PFSK-1 (cell line): Measurements from ENCODE around the gene GSS.

Source experiments
- FOXP2 ChIP-seq: optimal IDR thresholded peaks from 2 replicates; pipeline ENCODE3; 2011; ENCODE audit warnings: borderline replicate concordance, control low read depth, inconsistent platforms; ENCODE audit not compliant: insufficient read depth; ENCODE audit errors: extremely low read length, extremely low read depth
- POLR2AphosphoS5 ChIP-seq: IDR thresholded peaks from 2 replicates; pipeline ENCODE4 v1.6.1; 2012; ENCODE audit warnings: low read depth, mild to moderate bottlenecking, control low read depth, low read length, moderate library complexity
- REST ChIP-seq, 2 experiments: IDR thresholded peaks; 2 replicates each; pipeline versions ENCODE4 v1.6.1 to v1.8.0; 2011 to 2012; ENCODE audit warnings: low read depth in 2 of 2, low read length in 2 of 2, control low read depth in 1 of 2, inconsistent platforms in 1 of 2, mild to moderate bottlenecking in 1 of 2, moderate library complexity in 1 of 2; ENCODE audit not compliant: insufficient read depth in 1 of 2
- SIN3A ChIP-seq: IDR thresholded peaks from 2 replicates; pipeline ENCODE4 v1.6.1; 2012; ENCODE audit warnings: mild to moderate bottlenecking, low read length, moderate library complexity, borderline replicate concordance; ENCODE audit not compliant: insufficient read depth
- TAF1 ChIP-seq: IDR thresholded peaks from 2 replicates; pipeline ENCODE4 v1.6.1; 2012; ENCODE audit warnings: low read length, control low read depth, borderline replicate concordance; ENCODE audit not compliant: insufficient read depth

GSS gene

GRCh38 chr20:34941226-34941625 is 14.4 kb downstream of the GSS start:
- no peak for TF ChIP-seq SIN3A

- TF ChIP-seq FOXP2: no peak
- no peak for TF ChIP-seq TAF1
- TF ChIP-seq SIN3A: no peak
- no peak for TF ChIP-seq POLR2AphosphoS5
- TF ChIP-seq REST (IDR thresholded peaks at IDR 0.05; ENCODE audit: insufficient read depth in 1 of 2, low read depth in 2 of 2, low read length in 2 of 2): no peak
These were observed 15.5 kb downstream of the GSS start for GRCh38 chr20:34940081-34940481.

- TF ChIP-seq SIN3A (no peak), POLR2AphosphoS5 (no peak), REST (IDR thresholded peaks at IDR 0.05; ENCODE audit: insufficient read depth in 1 of 2, low read depth in 2 of 2, low read length in 2 of 2) (no peak), TAF1 (no peak), FOXP2 (no peak)
These were observed 17.0 kb downstream of the GSS start for GRCh38 chr20:34938466-34939163.

GRCh38 chr20:34931771-34932170 is 23.8 kb downstream of the GSS start:
- TF ChIP-seq SIN3A (no peak), FOXP2 (no peak), TAF1 (no peak), REST (IDR thresholded peaks at IDR 0.05; ENCODE audit: insufficient read depth in 1 of 2, low read depth in 2 of 2, low read length in 2 of 2) (no peak), POLR2AphosphoS5 (no peak)

GRCh38 chr20:34928411-34928810 is 27.2 kb downstream of the GSS start:
- no peak for TF ChIP-seq TAF1
- TF ChIP-seq POLR2AphosphoS5: no peak
- TF ChIP-seq SIN3A: no peak
- no peak for TF ChIP-seq FOXP2
- no peak for TF ChIP-seq REST (IDR thresholded peaks at IDR 0.05; ENCODE audit: insufficient read depth in 1 of 2, low read depth in 2 of 2, low read length in 2 of 2)
